Fibroblast of pulmonary artery (primary cell): ENCODE results near the gene SULT4A1.

Experiments used
- DNase-seq: peaks from one replicate; pipeline ENCODE4 v3.0.0-alpha.2; 2010; ENCODE audit warnings: low read depth
- H3K4me3 ChIP-seq: replicated peaks from 2 replicates; pipeline ENCODE4 v1.5.1; 2011; ENCODE audit warnings: low read depth, mild to moderate bottlenecking, control low read depth, low read length, moderate library complexity
- TF ChIP-seq, protein P1 (sequence below): IDR thresholded peaks from 2 replicates; pipeline ENCODE4 v1.5.1; 2011; ENCODE audit warnings: mild to moderate bottlenecking, control low read depth, low read length, inconsistent platforms; ENCODE audit errors: missing control alignments

SULT4A1 gene

DNA sequence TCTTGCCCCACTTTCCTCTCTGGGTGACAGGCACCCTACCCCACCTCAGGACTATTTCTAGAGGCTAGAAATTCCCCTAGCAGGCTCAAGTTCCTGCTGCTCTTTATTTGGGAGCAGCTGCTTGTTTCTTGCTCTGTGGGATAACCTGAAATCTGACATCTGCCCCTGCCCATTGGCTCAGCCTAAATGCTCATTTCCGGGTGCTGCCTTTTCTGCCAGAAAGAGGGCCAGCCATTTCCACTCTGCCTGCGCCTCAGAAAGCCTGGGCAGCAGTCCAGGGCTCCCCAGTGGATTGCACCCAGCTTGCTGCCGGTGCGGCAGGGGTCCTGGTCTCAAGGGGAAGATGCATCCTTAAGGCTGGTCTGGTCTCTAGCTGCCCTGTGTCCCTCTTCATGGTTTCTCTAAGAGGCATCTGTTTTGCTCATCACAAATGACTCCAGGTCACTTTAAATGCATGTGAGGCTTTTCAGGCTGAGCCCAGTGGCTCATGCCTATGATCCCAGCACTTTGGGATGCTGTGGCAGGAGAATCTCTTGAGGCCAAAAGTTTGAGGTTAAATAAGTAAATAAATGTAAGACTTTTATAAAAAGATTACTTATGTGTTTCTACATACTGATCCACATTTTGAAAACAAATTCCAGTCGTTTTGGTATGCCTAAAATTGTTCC, 39.8 kb upstream of the SULT4A1 start:
- TF ChIP-seq, protein P1, sequence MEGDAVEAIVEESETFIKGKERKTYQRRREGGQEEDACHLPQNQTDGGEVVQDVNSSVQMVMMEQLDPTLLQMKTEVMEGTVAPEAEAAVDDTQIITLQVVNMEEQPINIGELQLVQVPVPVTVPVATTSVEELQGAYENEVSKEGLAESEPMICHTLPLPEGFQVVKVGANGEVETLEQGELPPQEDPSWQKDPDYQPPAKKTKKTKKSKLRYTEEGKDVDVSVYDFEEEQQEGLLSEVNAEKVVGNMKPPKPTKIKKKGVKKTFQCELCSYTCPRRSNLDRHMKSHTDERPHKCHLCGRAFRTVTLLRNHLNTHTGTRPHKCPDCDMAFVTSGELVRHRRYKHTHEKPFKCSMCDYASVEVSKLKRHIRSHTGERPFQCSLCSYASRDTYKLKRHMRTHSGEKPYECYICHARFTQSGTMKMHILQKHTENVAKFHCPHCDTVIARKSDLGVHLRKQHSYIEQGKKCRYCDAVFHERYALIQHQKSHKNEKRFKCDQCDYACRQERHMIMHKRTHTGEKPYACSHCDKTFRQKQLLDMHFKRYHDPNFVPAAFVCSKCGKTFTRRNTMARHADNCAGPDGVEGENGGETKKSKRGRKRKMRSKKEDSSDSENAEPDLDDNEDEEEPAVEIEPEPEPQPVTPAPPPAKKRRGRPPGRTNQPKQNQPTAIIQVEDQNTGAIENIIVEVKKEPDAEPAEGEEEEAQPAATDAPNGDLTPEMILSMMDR = no peak
- DNase-seq = peak; percentile 64
- no peak overlapping the region for H3K4me3 ChIP-seq

DNA sequence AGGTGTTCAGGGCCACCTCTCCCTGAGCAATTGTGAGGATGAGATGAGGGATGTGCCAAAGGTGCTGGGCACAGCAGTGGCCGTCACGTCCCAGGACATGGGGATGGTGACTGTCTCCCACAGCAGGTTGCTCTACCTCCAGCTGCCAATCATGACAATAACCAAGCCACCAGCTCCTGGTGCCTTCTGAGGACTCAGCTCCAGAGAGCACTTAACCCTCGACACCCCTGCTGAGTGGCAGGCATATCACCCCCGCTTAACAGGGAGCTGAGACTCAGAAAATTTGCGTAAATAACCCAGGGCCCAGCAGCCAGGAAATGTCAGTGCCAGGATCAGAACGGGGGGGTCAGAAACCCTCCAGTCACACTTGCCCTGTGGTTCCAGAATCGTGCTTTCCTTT, 37.9 kb upstream of the SULT4A1 start:
- no peak overlapping the region for H3K4me3 ChIP-seq
- TF ChIP-seq, protein P1 = no peak
- DNase-seq = no peak

DNA sequence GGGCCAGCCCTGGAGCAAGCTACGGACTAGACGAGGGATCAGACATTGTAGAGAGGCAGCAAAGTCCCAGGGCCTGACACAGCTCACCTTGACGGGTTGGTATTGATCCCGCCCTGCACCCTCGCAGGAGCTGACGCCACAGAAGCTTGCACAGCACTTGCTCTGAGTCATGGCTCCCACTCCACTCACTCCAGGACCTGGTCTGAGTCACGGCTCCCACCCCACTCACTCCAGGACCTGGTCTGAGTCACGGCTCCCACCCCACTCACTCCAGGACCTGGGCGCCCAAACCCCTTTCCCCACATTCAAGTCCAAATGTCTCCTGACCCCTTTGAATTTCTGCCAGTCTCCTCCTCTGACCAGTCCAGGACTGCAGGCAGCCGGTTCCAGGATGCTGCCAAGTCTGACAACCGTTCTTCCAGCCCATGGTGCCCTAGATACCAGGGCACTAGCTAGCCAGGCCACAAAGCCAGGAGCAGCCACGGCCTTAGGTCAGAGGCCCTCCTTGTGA, 35.5 kb upstream of the SULT4A1 start:
- peak; percentile 45 for DNase-seq
- TF ChIP-seq, protein P1 = no peak
- H3K4me3 ChIP-seq = no peak overlapping the region

DNA sequence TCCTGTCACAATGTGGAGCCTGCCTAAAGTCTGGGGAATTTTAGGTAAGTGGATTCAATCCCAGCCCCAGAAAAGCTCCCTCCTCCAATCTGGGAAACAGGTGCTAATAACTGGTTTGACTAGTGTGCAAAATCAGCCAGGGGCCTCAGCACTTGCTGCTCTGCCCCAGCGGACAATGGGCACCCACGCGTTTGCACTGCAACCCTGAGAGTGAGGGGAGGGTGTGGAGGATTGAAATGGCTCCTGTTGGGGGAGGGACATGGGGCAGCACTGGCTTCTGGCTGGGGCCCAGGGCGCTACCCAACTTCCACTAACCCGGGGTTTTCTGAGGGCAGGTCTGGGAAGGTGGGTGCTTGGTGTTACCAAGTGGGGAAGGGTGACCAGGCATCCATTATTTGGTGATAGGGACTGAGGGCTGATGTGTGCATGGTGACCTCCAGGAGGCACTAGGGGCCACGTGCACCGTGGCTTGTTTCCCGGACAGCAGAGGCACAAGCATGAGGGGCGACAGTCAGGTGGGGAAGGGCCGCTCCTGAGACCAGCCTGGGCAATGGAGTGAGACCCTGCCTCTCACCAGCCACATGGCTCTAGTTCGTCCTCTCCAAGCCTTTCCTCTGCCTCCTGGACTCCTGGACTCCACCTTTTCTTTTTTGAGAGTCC, 33.8 kb upstream of the SULT4A1 start:
- H3K4me3 ChIP-seq = no peak overlapping the region
- DNase-seq = no peak
- TF ChIP-seq, protein P1 = no peak

DNA sequence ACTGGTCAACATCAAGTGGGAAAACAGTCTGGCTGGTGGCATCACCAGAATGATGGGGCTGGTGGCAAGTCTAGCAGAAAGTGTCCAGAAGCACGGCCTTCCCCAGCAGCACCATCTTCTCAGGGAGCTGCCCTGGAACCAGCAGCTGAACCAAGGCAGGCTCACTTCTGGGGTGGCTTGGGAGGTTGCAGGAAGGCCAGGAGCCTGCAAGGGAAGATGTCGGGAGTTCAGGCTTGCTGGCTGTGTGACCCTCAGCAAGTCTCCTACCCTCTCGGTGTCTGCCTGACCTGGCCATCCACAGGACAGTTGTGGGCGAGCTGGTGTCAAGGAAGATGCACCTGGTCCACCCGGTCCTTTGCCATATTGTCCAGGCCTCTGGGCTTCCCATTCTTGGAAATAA, 31.8 kb upstream of the SULT4A1 start:
- H3K4me3 ChIP-seq = no peak overlapping the region
- TF ChIP-seq, protein P1 = no peak
- no peak for DNase-seq

DNA sequence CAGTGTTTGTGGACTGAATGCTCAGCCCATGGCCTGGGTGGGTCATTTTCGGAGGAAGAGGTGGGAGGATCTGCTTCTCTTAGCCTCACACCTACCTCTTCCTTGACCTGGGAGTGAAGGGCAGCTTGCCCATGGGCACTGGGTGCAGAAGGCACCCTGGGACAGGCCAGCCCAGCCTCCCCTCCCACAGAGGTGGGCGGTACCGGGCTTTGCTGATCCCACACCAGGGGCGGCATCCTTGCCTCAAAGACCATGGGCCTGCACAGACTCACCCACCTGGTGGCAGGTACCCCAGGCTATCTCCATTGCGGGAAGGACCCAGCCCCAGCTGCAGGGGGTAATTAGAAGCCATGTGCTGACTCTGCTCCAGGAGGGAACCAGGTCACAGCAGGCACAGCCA, 31.0 kb upstream of the SULT4A1 start:
- TF ChIP-seq, protein P1 = no peak

More for the DNA sequence above, 31.0 kb upstream of the SULT4A1 start:
- H3K4me3 ChIP-seq = no peak overlapping the region
- no peak for DNase-seq
